GM21717 (cell line): ENCODE measurements around the gene IRAG1.

Experiments used
- ATAC-seq: cut with Tn5 transposase; IDR thresholded peaks from one replicate; pipeline ENCODE4 v1.9.1; 2021; ENCODE audit warnings: mild to moderate bottlenecking, moderate library complexity; ENCODE audit not compliant: unreplicated experiment

Gene IRAG1

DNA sequence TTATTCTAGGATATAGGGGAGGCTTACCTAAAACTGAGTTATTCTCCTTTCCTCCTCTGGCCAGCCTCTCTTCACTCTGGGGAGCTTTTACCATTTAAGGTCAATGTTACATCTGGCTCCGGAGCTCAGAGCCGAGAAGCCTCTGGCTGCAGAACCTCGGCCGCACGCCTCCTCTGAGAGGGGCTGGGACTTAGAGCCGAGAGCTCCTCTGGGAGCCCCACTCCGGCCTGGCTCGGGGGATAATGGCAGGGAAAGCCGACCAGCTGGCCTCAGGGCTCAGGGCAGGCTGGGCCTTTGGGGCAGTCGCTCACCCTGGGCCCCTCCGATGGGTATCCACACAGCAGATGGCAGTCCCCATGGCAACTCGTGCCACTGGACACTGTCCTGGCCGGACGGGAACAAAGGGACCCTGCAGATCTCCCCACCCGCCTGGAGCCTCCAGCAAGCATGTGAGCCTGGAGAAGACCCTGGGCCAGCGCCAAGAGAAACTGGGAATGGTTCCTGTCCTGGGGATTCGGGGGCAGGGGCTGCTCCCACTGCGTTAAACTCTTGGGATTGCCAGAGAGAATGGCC, at the start of gene IRAG1:
Gene IRAG1 (minus strand): TSS at position 247 of the 573 bp plus-strand sequence. CDS start 153 bp downstream, at position 94.
- ATAC-seq, result no peak

DNA sequence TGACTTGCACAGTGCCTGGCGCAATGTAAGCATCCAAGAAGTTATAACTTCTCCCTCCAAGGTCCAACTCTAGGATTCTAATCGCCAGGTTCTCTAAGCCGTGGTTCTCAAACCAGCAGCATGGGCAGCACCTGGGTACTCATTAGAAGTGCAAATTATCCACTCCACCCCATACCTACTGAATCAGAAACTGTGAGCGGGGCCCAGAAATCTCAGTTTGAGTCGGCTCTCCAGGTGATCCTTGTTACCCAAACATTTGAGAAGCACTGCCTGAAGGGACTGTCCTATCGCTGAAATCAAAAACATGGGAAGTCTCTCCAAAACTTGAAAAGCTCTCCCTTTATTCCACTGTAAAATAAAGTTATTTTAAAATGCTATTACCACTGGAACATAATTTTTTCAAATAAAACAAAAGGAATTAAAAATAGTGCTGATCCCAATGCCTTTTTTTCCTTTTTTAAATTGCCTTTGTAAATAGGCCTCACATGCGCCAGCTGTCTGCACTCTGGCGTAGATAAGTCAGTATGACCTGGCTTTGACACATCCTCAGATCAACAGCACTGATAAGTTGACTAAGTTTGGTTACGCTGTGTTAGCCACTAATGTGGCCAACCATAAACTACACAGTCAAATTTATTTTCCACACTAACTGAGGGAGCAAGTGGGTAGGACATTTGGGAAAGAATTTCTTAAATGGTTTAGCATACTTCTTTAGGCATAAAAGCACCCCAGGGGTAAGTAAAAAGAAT, 49.1 kb upstream of the IRAG1 start:
- ATAC-seq, result no peak

- peak; percentile 97 for ATAC-seq
Observed at GRCh38 chr11:10735481-10736475, 42.2 kb upstream of the IRAG1 start.

DNA sequence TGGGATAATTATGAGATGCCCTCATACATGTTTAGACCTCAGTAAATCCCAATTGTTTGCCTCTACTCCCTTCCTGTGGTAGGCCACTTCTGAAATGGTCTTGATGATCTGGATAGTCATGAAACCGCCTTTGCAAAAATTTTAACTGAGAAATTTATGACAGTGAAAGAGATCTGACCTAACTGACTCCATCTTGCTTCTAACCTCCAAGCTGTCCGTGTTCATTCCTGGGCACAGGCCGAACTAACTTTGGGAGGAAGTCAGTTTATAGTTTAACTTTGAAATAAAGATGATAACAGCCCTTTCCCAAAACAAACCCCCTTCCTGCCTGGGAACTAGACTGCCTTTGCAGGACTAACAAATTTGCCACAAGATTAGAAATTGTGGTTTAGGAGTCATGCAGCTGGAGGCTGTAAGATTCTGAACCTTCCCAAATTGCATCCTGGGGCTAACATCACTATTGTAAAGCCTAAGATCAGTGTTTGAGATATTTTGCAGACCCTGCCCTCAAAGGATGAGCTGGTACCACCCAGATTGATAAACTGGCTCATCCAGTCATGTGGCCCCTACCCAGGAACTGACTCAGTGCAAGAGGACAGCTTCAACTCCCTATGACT, 37.6 kb upstream of the IRAG1 start:
- ATAC-seq, result no peak

GRCh38 chr11:10730151-10730550, 36.6 kb upstream of the IRAG1 start:
- no peak for ATAC-seq

DNA sequence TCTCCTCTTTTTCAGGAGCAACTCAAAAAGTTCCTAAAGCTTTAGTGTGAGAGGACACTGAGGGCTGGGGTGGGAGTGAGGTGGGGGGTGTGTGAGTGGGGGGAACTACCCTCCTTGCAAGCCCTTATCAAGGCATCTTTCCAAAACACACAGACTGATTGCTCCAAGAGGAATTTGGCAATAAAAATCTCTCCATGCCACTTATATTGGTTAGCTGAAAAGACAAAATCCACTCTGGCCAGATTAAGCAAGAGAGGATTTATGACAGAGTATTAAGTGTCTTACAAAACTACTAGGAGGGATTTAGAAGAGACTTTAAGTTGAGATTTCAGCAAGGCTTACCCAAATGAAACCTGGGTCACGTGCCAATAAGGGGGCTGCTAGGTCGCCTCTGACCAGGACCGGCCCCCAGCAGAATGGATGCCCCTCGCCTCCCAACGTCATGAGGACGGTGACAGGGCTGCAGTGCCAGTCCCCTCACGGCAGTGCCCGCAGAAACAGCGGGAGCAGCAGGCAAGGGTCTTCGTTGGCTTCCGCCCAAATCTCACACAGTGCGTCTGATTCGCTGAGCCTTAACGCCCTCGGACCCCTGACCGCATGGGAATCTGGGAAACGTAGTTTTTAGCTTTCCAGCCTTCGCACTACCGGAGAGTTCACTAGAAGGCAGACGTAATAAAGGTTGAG, 35.4 kb upstream of the IRAG1 start:
- ATAC-seq, result no peak

DNA sequence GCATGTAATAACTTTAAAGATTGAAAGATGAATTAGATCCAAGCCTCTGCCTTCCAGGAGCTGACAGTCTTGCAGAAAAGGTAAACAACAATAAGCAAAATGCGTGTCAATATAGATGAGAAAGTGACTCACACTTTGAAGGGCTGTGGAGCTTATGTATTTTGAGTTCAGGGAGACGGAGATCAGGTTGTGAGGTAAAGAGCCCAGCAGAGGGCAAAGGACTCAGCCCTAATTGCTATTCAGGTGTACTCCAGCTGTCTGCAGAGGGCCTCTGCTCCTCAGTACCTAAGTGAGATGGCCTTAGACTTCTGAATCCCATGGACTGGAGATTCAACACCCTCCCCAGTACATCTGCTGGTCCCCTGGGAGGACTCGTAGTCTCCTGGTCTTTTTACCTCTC, 34.6 kb upstream of the IRAG1 start:
- no peak for ATAC-seq

GRCh38 chr11:10727146-10727851, 33.7 kb upstream of the IRAG1 start:
- ATAC-seq, result no peak

- no peak for ATAC-seq
Observed at GRCh38 chr11:10725907-10726253, 32.3 kb upstream of the IRAG1 start.

DNA sequence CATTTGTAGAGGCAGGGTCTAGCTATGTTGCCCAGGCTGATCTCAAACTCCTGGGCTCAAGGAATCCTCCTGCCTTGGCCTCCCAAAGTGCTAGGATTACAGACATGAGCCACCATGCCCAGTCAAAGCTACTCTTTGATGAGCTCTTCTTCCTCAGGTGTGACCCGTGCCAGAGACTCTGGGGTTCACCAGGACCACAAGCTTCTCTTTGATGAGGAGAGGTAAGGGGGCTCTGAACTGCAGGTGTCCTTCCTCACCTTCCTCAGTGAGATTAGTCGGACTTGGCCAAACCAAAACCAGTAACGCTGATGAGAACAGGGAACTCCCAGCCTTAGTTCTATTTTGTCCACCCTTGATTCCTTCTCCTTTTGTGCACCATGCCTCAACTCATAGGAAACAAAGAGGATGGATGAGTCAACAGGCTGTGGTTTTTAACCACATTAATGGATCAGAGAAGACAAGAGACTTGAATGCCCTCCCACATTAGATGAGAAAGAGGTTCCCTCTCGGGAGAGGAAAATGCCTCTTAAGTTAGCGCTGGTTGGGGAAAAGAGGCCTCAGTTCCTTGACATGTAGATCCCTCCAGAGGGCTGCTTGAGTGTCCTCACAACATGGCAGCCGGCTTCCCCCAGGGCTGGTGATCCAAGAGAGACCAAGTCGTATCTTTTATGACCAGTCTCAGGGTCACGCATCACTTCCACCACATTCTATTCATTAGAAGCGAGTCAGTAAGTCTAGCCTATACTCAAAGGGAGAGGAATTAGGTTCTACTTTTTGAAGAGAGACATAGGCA, 31.8 kb upstream of the IRAG1 start:
- no peak for ATAC-seq

- no peak for ATAC-seq
Observed at GRCh38 chr11:10722307-10722706, 28.8 kb upstream of the IRAG1 start.

DNA sequence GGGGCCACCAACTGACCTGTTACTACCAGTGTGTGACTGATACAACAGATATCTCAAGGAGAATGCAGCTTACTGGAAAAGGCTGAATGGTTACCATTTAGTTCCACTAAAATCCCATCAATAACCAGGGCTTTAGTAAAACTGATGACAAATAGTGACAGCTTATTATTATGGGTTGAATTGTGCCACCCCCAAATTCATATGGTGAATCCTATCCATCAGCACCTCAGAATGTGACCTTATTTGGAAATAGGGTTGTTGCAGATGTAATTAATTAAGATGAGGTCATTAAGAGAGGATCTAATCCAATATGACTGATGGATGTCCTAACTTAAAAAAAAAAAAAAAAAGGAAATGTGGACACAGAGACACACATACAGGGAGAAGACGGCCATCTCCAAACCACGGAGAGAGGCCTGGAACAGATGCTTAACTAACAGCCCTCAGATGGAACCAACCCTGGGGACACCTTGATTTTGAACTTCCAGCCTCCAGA, 27.4 kb upstream of the IRAG1 start:
- ATAC-seq, result no peak

DNA sequence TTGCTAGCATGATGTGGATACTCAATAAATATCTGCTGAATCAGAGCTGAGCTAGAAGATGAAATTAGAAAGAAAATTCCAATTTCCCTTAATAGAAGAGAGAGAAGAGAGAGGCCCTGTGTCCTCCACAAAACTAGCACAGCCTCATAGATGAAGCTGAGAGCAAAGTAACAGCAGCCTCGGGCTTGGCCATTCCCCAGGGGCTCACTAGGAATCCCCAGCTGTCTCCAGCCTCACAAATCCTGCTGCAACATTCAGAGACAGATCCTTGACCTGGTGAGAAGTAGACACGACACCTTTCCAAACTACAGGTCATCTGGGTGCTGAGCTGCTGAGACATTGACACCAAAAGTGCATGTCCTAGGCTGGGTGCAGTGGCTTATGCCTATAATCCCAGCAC, 26.1 kb upstream of the IRAG1 start:
- ATAC-seq, result no peak

DNA sequence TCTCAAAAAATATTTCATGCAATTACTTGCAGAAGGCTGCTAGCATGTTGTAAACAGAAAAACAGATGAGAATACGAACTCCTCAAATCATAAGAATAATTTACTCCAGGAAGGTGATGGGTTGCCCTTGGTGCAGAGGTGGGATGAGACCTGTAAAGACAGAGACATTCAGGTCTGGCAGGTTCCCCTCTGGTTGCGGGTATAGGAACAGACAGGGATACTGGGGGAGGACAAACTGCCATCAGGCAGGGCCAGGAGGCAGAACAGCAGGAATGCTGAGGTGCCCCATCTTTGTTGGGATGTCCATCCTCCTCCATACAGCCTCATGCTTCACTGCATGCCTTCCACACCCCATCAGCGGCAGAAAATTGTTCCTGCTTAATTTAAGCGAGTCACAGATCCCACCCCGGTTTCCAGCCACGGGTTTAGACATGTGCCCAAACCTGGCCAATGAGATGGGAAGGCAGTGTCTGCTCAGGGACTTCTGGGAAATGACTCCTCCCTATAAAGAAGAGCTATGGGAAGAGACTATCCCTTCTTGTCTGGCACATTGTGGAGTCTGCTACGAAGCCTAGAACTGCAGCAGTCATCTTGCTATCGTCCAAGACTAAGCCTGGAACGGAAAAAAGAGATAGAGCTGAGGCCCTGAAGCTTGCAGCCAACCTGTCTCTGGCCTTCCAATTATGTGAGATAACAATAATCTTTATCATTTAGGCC, 23.1 kb upstream of the IRAG1 start:
- ATAC-seq, result no peak

DNA sequence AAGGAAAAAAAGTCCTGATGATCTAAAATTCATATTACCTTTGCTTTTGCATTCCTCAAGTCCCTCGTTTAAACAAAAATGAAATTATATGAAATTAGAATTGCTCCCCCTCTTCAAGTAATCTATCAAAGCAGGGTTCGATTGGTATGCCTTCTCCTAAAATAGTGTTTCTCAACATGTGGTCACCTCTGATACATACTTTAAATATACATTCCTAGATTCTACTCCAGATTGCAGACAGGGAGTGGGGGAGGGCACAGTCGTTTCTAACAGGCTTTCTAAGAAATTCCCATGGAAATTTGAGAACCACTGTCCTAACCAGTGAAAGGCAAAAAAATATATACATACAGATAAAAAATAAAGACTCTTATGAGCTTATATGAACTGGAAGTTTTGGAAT, 22.6 kb upstream of the IRAG1 start:
- ATAC-seq, result no peak

DNA sequence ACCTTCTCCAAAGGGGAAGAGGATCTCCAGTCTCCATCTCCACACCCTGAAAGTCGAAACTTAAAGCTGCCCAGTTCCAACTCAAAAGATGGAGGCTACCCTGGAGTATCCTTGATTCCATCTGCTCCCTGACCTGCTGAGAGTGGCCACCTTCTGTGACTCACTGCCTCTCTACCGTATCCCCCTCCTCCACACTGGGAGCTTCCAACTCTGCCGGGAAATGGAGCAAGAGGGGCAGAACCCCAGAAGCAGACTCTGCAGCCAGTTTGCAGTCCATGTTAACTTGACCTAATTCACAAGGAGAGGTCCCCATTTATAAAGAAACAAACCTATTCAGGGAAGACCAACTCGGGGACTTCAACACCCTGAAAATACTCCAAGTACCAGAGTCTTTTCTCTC, 22.0 kb upstream of the IRAG1 start:
- no peak for ATAC-seq

DNA sequence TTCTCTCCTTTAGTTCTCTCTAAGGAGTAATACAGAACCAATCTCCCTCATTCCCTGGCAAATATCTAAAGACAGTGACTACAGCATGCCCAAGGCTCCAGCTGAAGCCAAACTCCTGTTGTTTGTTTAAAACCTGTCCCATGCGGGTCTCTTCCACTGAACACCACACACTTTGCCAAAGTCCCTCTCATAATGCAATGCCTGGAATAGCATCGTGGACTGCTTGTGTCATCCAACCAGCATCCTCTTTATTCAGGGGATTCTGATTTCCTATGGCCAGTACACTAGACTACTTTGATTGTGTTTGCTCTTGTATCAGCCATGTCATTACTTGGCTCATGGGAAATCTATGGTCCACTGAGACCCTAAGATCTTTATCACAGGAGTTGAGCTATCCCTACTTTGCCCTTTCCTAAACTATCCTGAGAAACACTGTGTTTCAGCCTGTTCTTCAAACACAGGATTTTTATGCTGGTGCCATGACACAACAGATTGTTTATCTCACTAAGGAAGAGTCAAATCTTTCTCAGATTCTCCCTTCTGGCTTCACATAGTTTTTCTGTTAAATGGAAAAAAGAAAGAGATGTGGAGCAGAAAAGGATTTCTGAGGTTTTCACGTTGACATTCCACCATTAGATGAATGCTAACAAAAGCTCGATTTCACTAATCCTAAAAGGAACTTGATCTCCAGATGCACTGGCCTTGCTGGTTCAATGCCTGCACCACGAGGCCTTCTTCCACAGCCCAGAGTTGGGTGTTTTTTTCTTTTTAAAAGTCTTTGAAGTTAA, 15.9 kb upstream of the IRAG1 start:
- no peak for ATAC-seq

DNA sequence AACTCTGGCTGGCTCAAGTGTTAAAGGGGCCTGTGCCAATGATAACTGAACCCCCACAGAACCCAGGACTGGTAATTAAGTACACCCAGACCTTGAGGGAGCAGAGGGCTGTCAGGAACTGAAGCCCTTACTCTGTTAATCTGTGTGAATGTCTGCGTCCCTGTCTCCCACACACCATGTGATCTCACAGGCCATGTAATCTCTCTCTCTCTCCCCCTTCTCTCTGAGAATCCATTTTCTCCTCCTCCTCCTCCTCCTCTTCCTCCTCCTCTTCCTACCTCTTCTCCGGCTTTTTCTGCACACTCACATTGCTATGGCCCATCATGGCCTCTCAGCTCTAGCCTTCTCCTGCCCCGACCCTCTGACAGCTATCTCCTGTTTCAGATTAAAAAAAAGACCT, 14.6 kb upstream of the IRAG1 start:
- no peak for ATAC-seq
